Limb (tissue), 2 donors: ENCODE measurements around the gene LPAR1.

ENCODE experiments used
- DNase-seq, 2 donors: peaks; one replicate each; pipeline ENCODE4 v3.0.0-alpha.2; 2016; ENCODE audit errors: extremely low spot score in 2 of 2

Gene LPAR1

GRCh38 chr9:110958847-110959246 is 79.4 kb downstream of the LPAR1 start:
- no peak for DNase-seq

- no peak for DNase-seq
These were observed 83.4 kb downstream of the LPAR1 start for GRCh38 chr9:110954822-110955291.

GRCh38 chr9:110952540-110952859 is 85.8 kb downstream of the LPAR1 start:
- no peak for DNase-seq

- no peak for DNase-seq
These were observed 86.3 kb downstream of the LPAR1 start for GRCh38 chr9:110951805-110952539.

- no peak for DNase-seq
These were observed 88.1 kb downstream of the LPAR1 start for GRCh38 chr9:110950041-110950645.

GRCh38 chr9:110949081-110949480 is 89.2 kb downstream of the LPAR1 start:
- DNase-seq = no peak

- DNase-seq = no peak
These were observed 90.7 kb downstream of the LPAR1 start for GRCh38 chr9:110947491-110948044.

- no peak for DNase-seq
These were observed 95.7 kb downstream of the LPAR1 start for GRCh38 chr9:110942522-110942921.

- no peak for DNase-seq
These were observed 97.2 kb downstream of the LPAR1 start for GRCh38 chr9:110940951-110941557.

- no peak for DNase-seq
These were observed 98.7 kb downstream of the LPAR1 start for GRCh38 chr9:110939573-110939972.

- no peak for DNase-seq
These were observed 99.2 kb downstream of the LPAR1 start for GRCh38 chr9:110939047-110939446.

GRCh38 chr9:110938242-110938641 is 100.0 kb downstream of the LPAR1 start:
- no peak for DNase-seq

GRCh38 chr9:110936719-110937452 is 101.4 kb downstream of the LPAR1 start:
- no peak for DNase-seq

- no peak for DNase-seq
These were observed 102.0 kb downstream of the LPAR1 start for GRCh38 chr9:110936237-110936636.

GRCh38 chr9:110935829-110936228 is 102.4 kb downstream of the LPAR1 start:
- DNase-seq = no peak

- no peak for DNase-seq
These were observed 104.8 kb downstream of the LPAR1 start for GRCh38 chr9:110933350-110934001.

- no peak for DNase-seq
These were observed 105.4 kb downstream of the LPAR1 start for GRCh38 chr9:110932863-110933262.

- DNase-seq = peak in 1 of 2 donors; percentile 34
These were observed 109.7 kb downstream of the LPAR1 start for GRCh38 chr9:110928599-110928998.

- peak; percentile 10 to 45 for DNase-seq
These were observed 111.3 kb downstream of the LPAR1 start for GRCh38 chr9:110926828-110927487.

GRCh38 chr9:110923601-110924000 is 114.7 kb downstream of the LPAR1 start:
- no peak for DNase-seq

GRCh38 chr9:110922145-110922544 is 116.1 kb downstream of the LPAR1 start:
- no peak for DNase-seq
